GM23248 (cell line): ENCODE data around the gene CCDC69.

Experiments used
- EZH2 ChIP-seq: fragments of 200-600 bp; sonication (generic); IDR thresholded peaks from 2 replicates; pipeline ENCODE4 v1.6.1; 2018; ENCODE audit warnings: antibody characterized with exemption, mild to moderate bottlenecking; ENCODE audit not compliant: insufficient read depth, poor library complexity, severe bottlenecking
- EZH2phosphoT487 ChIP-seq: fragments of 200-600 bp; sonication (generic); IDR thresholded peaks from 2 replicates; pipeline ENCODE4 v1.6.1; 2018; ENCODE audit warnings: antibody characterized with exemption, moderate library complexity, mild to moderate bottlenecking, low read depth; ENCODE audit not compliant: insufficient read depth

GRCh38 chr5:151182524-151182900, 41.4 kb downstream of the CCDC69 start:
- no peak for TF ChIP-seq EZH2phosphoT487
- TF ChIP-seq EZH2 = no peak
